GM12872 (cell line): Measurements from ENCODE around the gene SNX25.

Source experiments
- CTCF ChIP-seq: IDR thresholded peaks from 3 replicates; pipeline ENCODE4 v1.5.1; 2011; ENCODE audit warnings: low read depth, mild to moderate bottlenecking, low read length, moderate library complexity; ENCODE audit not compliant: insufficient read depth

The SNX25 gene

GRCh38 chr4:185363251-185363650 is 153.9 kb downstream of the SNX25 start:
- no peak for TF ChIP-seq CTCF

GRCh38 chr4:185364886-185365285 is 155.5 kb downstream of the SNX25 start:
- no peak for TF ChIP-seq CTCF

GRCh38 chr4:185369731-185370130 is 160.3 kb downstream of the SNX25 start:
- no peak for TF ChIP-seq CTCF

GRCh38 chr4:185370268-185370949 is 161.0 kb downstream of the SNX25 start:
- no peak for TF ChIP-seq CTCF

GRCh38 chr4:185371702-185372101 is 162.3 kb downstream of the SNX25 start:
- TF ChIP-seq CTCF, result no peak

- no peak for TF ChIP-seq CTCF
These were observed 164.6 kb downstream of the SNX25 start for GRCh38 chr4:185374027-185374426.

- TF ChIP-seq CTCF, result no peak
These were observed 165.2 kb downstream of the SNX25 start for GRCh38 chr4:185374573-185374972.
